Measurements from ENCODE around the gene TMIGD3.
A peak's percentile ranks its signal among the peaks of the same experiment; 100 is the strongest.

The TMIGD3 gene

GRCh38 chr1:111454859-111455641 lies 48.4 kb downstream of the TMIGD3 start:
- Histone ChIP-seq H3K4me3 (ENCODE audit: low read length) (no peak overlapping the region), H3K4me2 (ENCODE audit: low read length) (no peak overlapping the region), H3K4me1 (ENCODE audit: control insufficient read depth, insufficient read depth, low read length) (peaks cover 8% of the 10 kb centered on the region), H3K36me3 (ENCODE audit: insufficient read depth, low read length) (peaks cover 54% of the 10 kb centered on the region), H3K9ac (ENCODE audit: low read depth, low read length) (no peak overlapping the region), H3K9me3 (replicated peaks; ENCODE audit: low read length) (no peaks in the 10 kb centered on the region), H3K27me3 (ENCODE audit: control insufficient read depth, insufficient read depth, low read length) (no peaks in the 10 kb centered on the region)

GRCh38 chr1:111453706-111454105 lies 49.7 kb downstream of the TMIGD3 start:
- Histone ChIP-seq H3K4me3 (ENCODE audit: low read length) (no peak overlapping the region), H3K4me2 (ENCODE audit: low read length) (no peak overlapping the region), H3K9me3 (replicated peaks; ENCODE audit: low read length) (no peaks in the 10 kb centered on the region), H3K36me3 (ENCODE audit: insufficient read depth, low read length) (peaks cover 41% of the 10 kb centered on the region), H3K4me1 (ENCODE audit: control insufficient read depth, insufficient read depth, low read length) (peaks cover 9% of the 10 kb centered on the region), H3K27me3 (ENCODE audit: control insufficient read depth, insufficient read depth, low read length) (no peaks in the 10 kb centered on the region), H3K9ac (ENCODE audit: low read depth, low read length) (no peak overlapping the region)

GRCh38 chr1:111452581-111452980 lies 50.9 kb downstream of the TMIGD3 start:
- H3K4me1 ChIP-seq (ENCODE audit: control insufficient read depth, insufficient read depth, low read length): peaks cover 14% of the 10 kb centered on the region
- H3K4me3 ChIP-seq (ENCODE audit: low read length): no peak overlapping the region
- no peaks in the 10 kb centered on the region for H3K27me3 ChIP-seq (ENCODE audit: control insufficient read depth, insufficient read depth, low read length)
- peaks cover 30% of the 10 kb centered on the region for H3K36me3 ChIP-seq (ENCODE audit: insufficient read depth, low read length)
- no peak overlapping the region for H3K9ac ChIP-seq (ENCODE audit: low read depth, low read length)
- H3K9me3 ChIP-seq (replicated peaks; ENCODE audit: low read length): no peaks in the 10 kb centered on the region
- no peak overlapping the region for H3K4me2 ChIP-seq (ENCODE audit: low read length)

GRCh38 chr1:111450185-111450584 lies 53.2 kb downstream of the TMIGD3 start:
- H3K4me2 ChIP-seq (ENCODE audit: low read length): peak overlapping the region; percentile 89
- H3K4me1 ChIP-seq (ENCODE audit: control insufficient read depth, insufficient read depth, low read length): peaks cover 19% of the 10 kb centered on the region
- no peaks in the 10 kb centered on the region for H3K27me3 ChIP-seq (ENCODE audit: control insufficient read depth, insufficient read depth, low read length)
- H3K4me3 ChIP-seq (ENCODE audit: low read length): peak overlapping the region; percentile 97
- H3K36me3 ChIP-seq (ENCODE audit: insufficient read depth, low read length): peaks cover 36% of the 10 kb centered on the region
- H3K9ac ChIP-seq (ENCODE audit: low read depth, low read length): peak overlapping the region; percentile 98
- no peaks in the 10 kb centered on the region for H3K9me3 ChIP-seq (replicated peaks; ENCODE audit: low read length)

GRCh38 chr1:111449703-111450017 lies 53.8 kb downstream of the TMIGD3 start:
- Histone ChIP-seq H3K4me2 (ENCODE audit: low read length) (peak overlapping the region; percentile 89), H3K4me1 (ENCODE audit: control insufficient read depth, insufficient read depth, low read length) (peaks cover 19% of the 10 kb centered on the region), H3K27me3 (ENCODE audit: control insufficient read depth, insufficient read depth, low read length) (no peaks in the 10 kb centered on the region), H3K9ac (ENCODE audit: low read depth, low read length) (peak overlapping the region; percentile 98), H3K4me3 (ENCODE audit: low read length) (peak overlapping the region; percentile 97), H3K36me3 (ENCODE audit: insufficient read depth, low read length) (peaks cover 41% of the 10 kb centered on the region), H3K9me3 (replicated peaks; ENCODE audit: low read length) (no peaks in the 10 kb centered on the region)

GRCh38 chr1:111448918-111449702 lies 54.3 kb downstream of the TMIGD3 start, which contains the start of the genes ATP5PB and WDR77:
ATP5PB (plus strand) TSS chr1:111449464; CDS start chr1:111449542, 78 bp downstream.
WDR77 (minus strand) TSS chr1:111449256; CDS start chr1:111449169, 87 bp downstream.
- H3K27me3 ChIP-seq (ENCODE audit: control insufficient read depth, insufficient read depth, low read length): no peaks in the 10 kb centered on the region
- peak within 1 kb of the TSS; percentile 98 for H3K9ac ChIP-seq (ENCODE audit: low read depth, low read length)
- peaks cover 41% of the 10 kb centered on the region for H3K36me3 ChIP-seq (ENCODE audit: insufficient read depth, low read length)
- H3K4me1 ChIP-seq (ENCODE audit: control insufficient read depth, insufficient read depth, low read length): peaks cover 19% of the 10 kb centered on the region
- no peaks in the 10 kb centered on the region for H3K9me3 ChIP-seq (replicated peaks; ENCODE audit: low read length)
- H3K4me3 ChIP-seq (ENCODE audit: low read length): peak within 1 kb of the TSS; percentile 97
- H3K4me2 ChIP-seq (ENCODE audit: low read length): peak within 1 kb of the TSS; percentile 89

GRCh38 chr1:111448482-111448917 lies 54.9 kb downstream of the TMIGD3 start:
- Histone ChIP-seq H3K9me3 (replicated peaks; ENCODE audit: low read length) (no peaks in the 10 kb centered on the region), H3K27me3 (ENCODE audit: control insufficient read depth, insufficient read depth, low read length) (no peaks in the 10 kb centered on the region), H3K36me3 (ENCODE audit: insufficient read depth, low read length) (peaks cover 42% of the 10 kb centered on the region), H3K4me2 (ENCODE audit: low read length) (peak overlapping the region; percentile 88), H3K4me1 (ENCODE audit: control insufficient read depth, insufficient read depth, low read length) (peaks cover 19% of the 10 kb centered on the region), H3K4me3 (ENCODE audit: low read length) (peak overlapping the region; percentile 97), H3K9ac (ENCODE audit: low read depth, low read length) (peak overlapping the region; percentile 98)

- Histone ChIP-seq H3K4me3 (ENCODE audit: low read length) (peak overlapping the region; percentile 97), H3K36me3 (ENCODE audit: insufficient read depth, low read length) (peaks cover 52% of the 10 kb centered on the region), H3K9me3 (replicated peaks; ENCODE audit: low read length) (no peaks in the 10 kb centered on the region), H3K4me1 (ENCODE audit: control insufficient read depth, insufficient read depth, low read length) (peaks cover 19% of the 10 kb centered on the region), H3K9ac (ENCODE audit: low read depth, low read length) (peak overlapping the region; percentile 98), H3K4me2 (ENCODE audit: low read length) (peak overlapping the region; percentile 88), H3K27me3 (ENCODE audit: control insufficient read depth, insufficient read depth, low read length) (no peaks in the 10 kb centered on the region)
Measured at GRCh38 chr1:111446967-111447892, 56.2 kb downstream of the TMIGD3 start.

- H3K9me3 ChIP-seq (replicated peaks; ENCODE audit: low read length): no peaks in the 10 kb centered on the region
- no peaks in the 10 kb centered on the region for H3K27me3 ChIP-seq (ENCODE audit: control insufficient read depth, insufficient read depth, low read length)
- no peak overlapping the region for H3K4me3 ChIP-seq (ENCODE audit: low read length)
- H3K9ac ChIP-seq (ENCODE audit: low read depth, low read length): no peak overlapping the region
- no peak overlapping the region for H3K4me2 ChIP-seq (ENCODE audit: low read length)
- H3K4me1 ChIP-seq (ENCODE audit: control insufficient read depth, insufficient read depth, low read length): peaks cover 19% of the 10 kb centered on the region
- peaks cover 59% of the 10 kb centered on the region for H3K36me3 ChIP-seq (ENCODE audit: insufficient read depth, low read length)
Measured at GRCh38 chr1:111446546-111446945, 56.9 kb downstream of the TMIGD3 start.

- H3K4me1 ChIP-seq (ENCODE audit: control insufficient read depth, insufficient read depth, low read length): peaks cover 10% of the 10 kb centered on the region
- no peak overlapping the region for H3K9ac ChIP-seq (ENCODE audit: low read depth, low read length)
- H3K27me3 ChIP-seq (ENCODE audit: control insufficient read depth, insufficient read depth, low read length): no peaks in the 10 kb centered on the region
- no peak overlapping the region for H3K4me3 ChIP-seq (ENCODE audit: low read length)
- H3K4me2 ChIP-seq (ENCODE audit: low read length): no peak overlapping the region
- H3K9me3 ChIP-seq (replicated peaks; ENCODE audit: low read length): no peaks in the 10 kb centered on the region
- H3K36me3 ChIP-seq (ENCODE audit: insufficient read depth, low read length): peaks cover 65% of the 10 kb centered on the region
Measured at GRCh38 chr1:111444031-111444430, 59.4 kb downstream of the TMIGD3 start.

- Histone ChIP-seq H3K4me3 (ENCODE audit: low read length) (no peak overlapping the region), H3K9me3 (replicated peaks; ENCODE audit: low read length) (no peaks in the 10 kb centered on the region), H3K4me1 (ENCODE audit: control insufficient read depth, insufficient read depth, low read length) (peaks cover 4% of the 10 kb centered on the region), H3K36me3 (ENCODE audit: insufficient read depth, low read length) (peaks cover 80% of the 10 kb centered on the region), H3K9ac (ENCODE audit: low read depth, low read length) (no peak overlapping the region), H3K4me2 (ENCODE audit: low read length) (no peak overlapping the region), H3K27me3 (ENCODE audit: control insufficient read depth, insufficient read depth, low read length) (no peaks in the 10 kb centered on the region)
Measured at GRCh38 chr1:111442457-111442856, 61.0 kb downstream of the TMIGD3 start.

Data from skeletal muscle satellite cell (primary cell).